Motor neuron (in vitro differentiated cells): Measurements from ENCODE around the gene ZNF599. TPM values are rescaled to one million over a fixed set of nuclear protein-coding genes. Genes with fewer than 3 reads are reported as not detected.

Experiments
- ATAC-seq, 8 experiments: fragments of 200-7000 bp; cut with Tn5 transposase; replicated peaks in 6 of 8; 2 replicates each; pipeline ENCODE4 v1.8.0; 2021; ENCODE audit warnings: mild to moderate bottlenecking in 8 of 8, moderate library complexity in 8 of 8
- H3K27ac ChIP-seq, 2 donors: fragments of 250-450 bp; sonication (Bioruptor Pico); 2 replicates each; pipeline ENCODE4 v1.9.0; 2021; ENCODE audit warnings: antibody characterized with exemption in 2 of 2, mild to moderate bottlenecking in 2 of 2, moderate library complexity in 1 of 2
- H3K4me1 ChIP-seq, 2 donors: fragments of 250-450 bp; sonication (Bioruptor Pico); replicated peaks in 1 of 2; 2 replicates each; pipeline ENCODE4 v1.6.1; 2021; ENCODE audit warnings: antibody characterized with exemption in 2 of 2, mild to moderate bottlenecking in 2 of 2, moderate library complexity in 1 of 2
- H3K4me3 ChIP-seq, 5 donors: fragments of 250-450 bp; sonication (Bioruptor Pico); 2 replicates each; pipeline ENCODE4 v1.9.0; 2021; ENCODE audit warnings: antibody characterized with exemption in 5 of 5, mild to moderate bottlenecking in 5 of 5, moderate library complexity in 4 of 5
- WGBS, 10 experiments: fragments of 450-650 bp; shearing (Covaris generic); methylation state at CpG; one replicate each; pipeline ENCODE4 v1.0.0; 2022; 5-methylcytosine and 5-hydroxymethylcytosine counted together
- in situ Hi-C, 9 experiments: fragments of 400-800 bp; cut with MboI; loops; one replicate each; pipeline ENCODE4 v1.15.0; 2021; ENCODE audit warnings: low sequenced_read_pairs in 9 of 9, low pct_unique_long_range_greater_than_20kb in 2 of 9; ENCODE audit not compliant: unreplicated experiment in 9 of 9
- total RNA-seq, 8 experiments: library from RNA; unstranded; fragments of 300-600 nt; gene quantifications; 2 replicates each; pipeline versions ENCODE4 v1.2.3 to v1.2.4, GENCODE V29; 2022

Gene ZNF599
- total RNA-seq, 8 experiments from 2014 or later: 7.8 to 15.8 (median 9.7) TPM

- peaks cover 13 to 14% of the 10 kb centered on the region in 2 donors for H3K4me1 ChIP-seq
- peak overlapping the region; percentile 97 to 98 for H3K27ac ChIP-seq
- in situ Hi-C loops: no loop called here
- H3K4me3 ChIP-seq: peak overlapping the region; percentile 81 to 96 (median 95)
- peak in 6 of 8 experiments; percentile 35 to 48 (median 42) for ATAC-seq
- WGBS, 10 experiments: 0 to 13% (median 2%) methylated on average over 1 to 10 of the region's 13 CpGs; no CpG with 5 or more reads in 4 of the 10 experiments
These were observed 39.7 kb downstream of the ZNF599 start for GRCh38 chr19:34733266-34733745.

- H3K4me1 ChIP-seq: peaks cover 13 to 14% of the 10 kb centered on the region in 2 donors
- 40% methylated on average over 1 of the region's 15 CpGs; no CpG with 5 or more reads in 9 of the 10 experiments for WGBS, 10 experiments
- H3K4me3 ChIP-seq: peak overlapping the region; percentile 81 to 96 (median 95)
- in situ Hi-C loops: no loop called here
- ATAC-seq: no peak
- peak overlapping the region; percentile 97 to 98 for H3K27ac ChIP-seq
These were observed 40.3 kb downstream of the ZNF599 start for GRCh38 chr19:34732612-34733211.

DNA sequence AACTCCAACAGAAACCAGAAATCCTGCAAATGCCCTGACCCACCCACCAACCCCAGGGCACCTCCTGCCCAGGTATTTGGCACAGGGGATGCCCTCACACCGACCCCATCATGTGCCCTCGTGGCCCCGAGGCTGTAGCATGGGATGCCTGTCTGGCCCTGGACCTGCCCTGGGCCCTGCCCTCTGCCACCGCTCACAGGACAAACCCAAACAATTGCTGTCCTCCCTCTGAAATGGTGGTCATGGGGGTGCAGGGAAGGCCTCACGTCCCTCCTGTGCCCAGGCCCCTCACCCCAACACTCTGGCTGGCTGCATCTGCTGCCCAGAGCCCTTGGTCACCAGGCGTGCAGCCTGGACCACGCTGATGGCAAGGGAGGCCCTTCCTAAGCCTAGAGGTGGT is 41.1 kb downstream of the ZNF599 start:
- Histone ChIP-seq H3K27ac (no peak overlapping the region), H3K4me3 (no peak overlapping the region), H3K4me1 (peaks cover 13 to 14% of the 10 kb centered on the region in 2 donors)
- no peak for ATAC-seq
- in situ Hi-C loops: no loop called here
- WGBS, 10 experiments: 100% methylated on average over 1 of the region's 7 CpGs; no CpG with 5 or more reads in 8 of the 10 experiments

GRCh38 chr19:34731019-34731829 is 41.8 kb downstream of the ZNF599 start:
- no peak for ATAC-seq
- peaks cover 13 to 14% of the 10 kb centered on the region in 2 donors for H3K4me1 ChIP-seq
- 0 to 100% (median 67%) methylated on average over 1 to 3 of the region's 11 CpGs; no CpG with 5 or more reads in 4 of the 10 experiments for WGBS, 10 experiments
- no peak overlapping the region for H3K27ac ChIP-seq
- in situ Hi-C loops: no loop called here
- H3K4me3 ChIP-seq: no peak overlapping the region

- no peaks in the 10 kb centered on the region for H3K4me1 ChIP-seq
- ATAC-seq: no peak
- in situ Hi-C loops: no loop called here
- no peak overlapping the region for H3K4me3 ChIP-seq
- no peak overlapping the region for H3K27ac ChIP-seq
- WGBS, 10 experiments: 0 to 67% (median 18%) methylated on average over 2 to 4 of the region's 6 CpGs; no CpG with 5 or more reads in 2 of the 10 experiments
These were observed 47.6 kb downstream of the ZNF599 start for GRCh38 chr19:34725400-34725799.

GRCh38 chr19:34722353-34722752 is 50.7 kb downstream of the ZNF599 start:
- WGBS, 10 experiments: 15 to 81% (median 63%) methylated on average over 3 to 11 of the region's 11 CpGs
- ATAC-seq: peak in 1 of 8 experiments; percentile 16
- Histone ChIP-seq H3K27ac (no peak overlapping the region), H3K4me1 (no peaks in the 10 kb centered on the region), H3K4me3 (no peak overlapping the region)
- in situ Hi-C loops: loop anchor here in 1 of 9 experiments (25.0 kb wide), 1 partner anchor 210 kb away; no protein-coding TSS in a partner anchor

DNA sequence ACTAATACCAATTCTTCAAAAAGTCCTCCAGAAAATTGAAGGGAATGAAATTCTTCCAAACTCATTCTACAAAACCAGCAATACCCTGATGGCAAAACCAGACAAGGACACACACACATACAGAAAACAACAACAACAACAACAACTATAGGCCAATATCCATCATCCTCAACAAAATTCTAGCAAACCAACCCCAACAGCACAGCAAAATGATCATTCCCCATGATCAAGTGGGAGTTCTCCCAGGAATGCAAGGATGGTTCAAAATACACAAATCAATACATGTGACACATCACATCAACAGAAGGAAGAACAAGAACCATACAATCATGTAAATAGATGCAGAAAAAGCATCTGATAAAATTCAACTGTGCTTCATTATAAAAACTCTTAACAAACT is 57.7 kb downstream of the ZNF599 start:
- no peak for ATAC-seq
- Histone ChIP-seq H3K4me1 (no peaks in the 10 kb centered on the region), H3K4me3 (no peak overlapping the region), H3K27ac (no peak overlapping the region)
- in situ Hi-C loops: loop anchor here in 1 of 9 experiments (25.0 kb wide), 1 partner anchor 203 kb away; no protein-coding TSS in a partner anchor

- no peak overlapping the region for H3K27ac ChIP-seq
- no peak for ATAC-seq
- H3K4me3 ChIP-seq: no peak overlapping the region
- in situ Hi-C loops: loop anchor here in 1 of 9 experiments (25.0 kb wide), 1 partner anchor 201 kb away; no protein-coding TSS in a partner anchor
- WGBS, 10 experiments: 36 to 100% (median 65%) methylated on average over 1 to 2 of the region's 2 CpGs; no CpG with 5 or more reads in 2 of the 10 experiments
- H3K4me1 ChIP-seq: no peaks in the 10 kb centered on the region
These were observed 59.8 kb downstream of the ZNF599 start for GRCh38 chr19:34713262-34713637.

- in situ Hi-C loops: loop anchor here in 1 of 9 experiments (25.0 kb wide), 1 partner anchor 200 kb away; no protein-coding TSS in a partner anchor
- WGBS, 10 experiments: 21 to 100% (median 34%) methylated on average over 1 to 10 of the region's 11 CpGs
- Histone ChIP-seq H3K4me3 (no peak overlapping the region), H3K4me1 (no peaks in the 10 kb centered on the region), H3K27ac (no peak overlapping the region)
- ATAC-seq: peak in 7 of 8 experiments; percentile 27 to 97 (median 67)
These were observed 60.4 kb downstream of the ZNF599 start for GRCh38 chr19:34712395-34713261.

DNA sequence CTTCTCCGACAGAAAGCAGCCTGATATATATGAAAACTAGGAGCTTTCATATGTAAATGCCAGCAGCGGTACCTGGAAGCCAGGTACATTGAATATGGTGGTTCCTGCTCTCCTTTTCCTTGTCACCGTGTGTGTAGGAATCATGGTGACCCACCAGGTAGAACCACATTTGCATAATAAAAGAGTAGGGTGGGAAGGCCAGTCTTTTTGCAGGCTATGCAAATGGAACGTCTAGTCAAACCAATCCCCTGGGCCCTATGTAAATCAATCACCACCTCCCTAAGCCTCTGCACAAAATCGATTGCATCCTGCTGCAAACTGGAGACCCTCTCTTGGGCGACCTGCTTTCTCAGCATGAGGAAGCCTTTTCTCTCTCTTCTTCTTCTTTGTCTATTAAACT is 61.1 kb downstream of the ZNF599 start:
- in situ Hi-C loops: loop anchor here in 1 of 9 experiments (25.0 kb wide), 1 partner anchor 200 kb away; no protein-coding TSS in a partner anchor
- Histone ChIP-seq H3K27ac (no peak overlapping the region), H3K4me3 (no peak overlapping the region), H3K4me1 (no peaks in the 10 kb centered on the region)
- 27 to 100% (median 54%) methylated on average over 1 to 6 of the region's 6 CpGs; no CpG with 5 or more reads in 2 of the 10 experiments for WGBS, 10 experiments
- ATAC-seq: no peak
